GM19372 (cell line): ENCODE data around the gene STPG2.

Experiments
- ATAC-seq: cut with Tn5 transposase; IDR thresholded peaks from one replicate; pipeline ENCODE4 v1.9.1; 2021; ENCODE audit warnings: mild to moderate bottlenecking, low read depth, moderate library complexity; ENCODE audit not compliant: unreplicated experiment

STPG2 gene

GRCh38 chr4:97548943-97549583 is 594.2 kb downstream of the STPG2 start:
- no peak for ATAC-seq

GRCh38 chr4:97548186-97548585 is 595.1 kb downstream of the STPG2 start:
- no peak for ATAC-seq

- no peak for ATAC-seq
Measured at GRCh38 chr4:97531351-97531750, 611.9 kb downstream of the STPG2 start.

GRCh38 chr4:97530676-97531075 is 612.6 kb downstream of the STPG2 start:
- ATAC-seq: no peak

- ATAC-seq: no peak
Measured at GRCh38 chr4:97525236-97525635, 618.0 kb downstream of the STPG2 start.

GRCh38 chr4:97517939-97518338 is 625.3 kb downstream of the STPG2 start:
- no peak for ATAC-seq

- ATAC-seq: no peak
Measured at GRCh38 chr4:97513917-97514316, 629.4 kb downstream of the STPG2 start.
